Measurements from ENCODE around the gene FOXRED2. TPM values are rescaled to one million over a fixed set of nuclear protein-coding genes. Genes with fewer than 3 reads are reported as not detected.
"Not testable (repeated sequence)": the region's sequence is repeated elsewhere in the genome, so short reads cannot be mapped to it uniquely, and the experiment has no call there.

FOXRED2 gene
- total RNA-seq, result 11.3 TPM
- long read RNA-seq, partial matches to known transcripts, result 0 of 6 reads
- long read RNA-seq, other reads (novel, unspliced or antisense), result 5 of 6 reads

GRCh38 chr22:36506637-36507517, at the start of gene FOXRED2:
TSS of gene FOXRED2 (minus strand) at chr22:36507040. CDS start at chr22:36506422, 618 bp downstream.
- peak; percentile 90 for ATAC-seq
- intact Hi-C loops (cut with DNase I), result no loop called here
- DNase-seq (ENCODE audit: missing footprints), result peak; percentile 95

DNA sequence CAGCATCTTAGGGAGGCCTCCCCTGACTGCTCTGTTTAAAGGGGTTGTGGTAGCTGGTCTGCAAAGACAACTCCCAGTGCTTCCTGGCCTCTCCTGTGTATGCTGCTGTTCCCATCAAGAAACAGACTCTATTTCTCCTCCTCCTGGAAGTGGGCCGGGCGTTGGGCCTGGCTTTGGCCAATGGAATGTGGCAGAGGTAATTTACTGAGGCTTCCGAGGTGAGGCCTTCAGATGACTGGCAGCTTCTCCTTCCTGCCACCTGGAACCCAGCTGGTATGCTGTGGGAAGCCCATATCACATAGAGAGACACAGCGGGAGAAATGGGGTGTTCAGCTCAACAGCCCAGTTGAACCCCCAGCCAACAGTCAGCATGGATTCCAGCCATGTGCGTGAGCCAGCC, 47.3 kb upstream of the FOXRED2 start:
- ATAC-seq, result no peak
- DNase-seq (ENCODE audit: missing footprints), result no peak
- intact Hi-C loops (cut with DNase I), result no loop called here

DNA sequence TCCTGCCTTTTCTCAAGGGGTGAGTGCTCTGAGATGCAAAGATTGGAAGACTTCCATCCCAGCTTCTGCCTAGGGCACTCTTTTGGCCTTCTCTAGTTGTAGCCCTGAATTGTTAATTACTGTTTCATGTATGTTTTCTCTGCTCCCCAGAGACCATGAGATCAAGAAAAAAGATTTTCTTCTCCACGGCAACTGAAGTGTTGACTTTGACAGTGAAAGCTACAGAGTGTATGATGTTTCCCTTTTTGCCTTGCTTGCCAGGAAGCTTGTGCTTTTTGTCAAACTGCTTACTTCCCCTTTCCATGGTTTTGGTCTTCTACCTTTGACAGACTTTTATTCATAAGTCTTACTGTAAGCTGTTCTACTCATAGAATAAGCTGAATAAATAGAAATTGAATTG, 45.4 kb upstream of the FOXRED2 start:
- DNase-seq (ENCODE audit: missing footprints) (no peak), ATAC-seq (no peak)
- intact Hi-C loops (cut with DNase I), result no loop called here

GRCh38 chr22:36550701-36551495, 44.1 kb upstream of the FOXRED2 start:
- ATAC-seq (no peak), DNase-seq (ENCODE audit: missing footprints) (no peak)
- intact Hi-C loops (cut with DNase I), result no loop called here

DNA sequence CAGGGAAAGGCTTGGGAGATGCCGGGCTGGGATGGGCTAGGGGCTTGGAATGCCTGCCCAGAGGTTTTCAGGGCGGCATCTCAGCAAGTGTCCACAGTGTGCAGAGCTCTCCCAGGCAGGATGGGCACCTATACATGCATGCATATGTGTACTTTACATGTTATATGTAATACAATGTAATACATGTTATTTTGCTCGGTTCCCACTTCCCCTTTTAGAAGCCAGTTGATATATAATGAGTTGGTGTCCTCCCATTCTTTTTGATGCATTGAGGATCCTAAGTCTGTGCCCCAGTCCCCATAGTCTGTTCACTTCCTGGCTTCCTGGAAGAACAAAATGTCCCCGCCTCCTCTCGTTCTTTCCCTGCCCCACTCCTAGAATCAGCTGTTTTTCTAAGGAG, 42.2 kb upstream of the FOXRED2 start:
- ATAC-seq (no peak), DNase-seq (ENCODE audit: missing footprints) (no peak)
- intact Hi-C loops (cut with DNase I), result loop anchor here (5.0 kb wide), 1 partner anchor 208 kb away; no protein-coding TSS in a partner anchor

- DNase-seq (ENCODE audit: missing footprints) (no peak), ATAC-seq (peak; percentile 30)
- intact Hi-C loops (cut with DNase I), result loop anchor here (5.0 kb wide), 1 partner anchor 209 kb away; no protein-coding TSS in a partner anchor
Observed at GRCh38 chr22:36548606-36549005, 41.8 kb upstream of the FOXRED2 start.

GRCh38 chr22:36546932-36547331, 40.1 kb upstream of the FOXRED2 start:
- DNase-seq (ENCODE audit: missing footprints) (no peak), ATAC-seq (no peak)
- intact Hi-C loops (cut with DNase I), result loop anchor here (1.0 to 5.0 kb wide), 2 partner anchors 210 to 309 kb away; no protein-coding TSS in a partner anchor

DNA sequence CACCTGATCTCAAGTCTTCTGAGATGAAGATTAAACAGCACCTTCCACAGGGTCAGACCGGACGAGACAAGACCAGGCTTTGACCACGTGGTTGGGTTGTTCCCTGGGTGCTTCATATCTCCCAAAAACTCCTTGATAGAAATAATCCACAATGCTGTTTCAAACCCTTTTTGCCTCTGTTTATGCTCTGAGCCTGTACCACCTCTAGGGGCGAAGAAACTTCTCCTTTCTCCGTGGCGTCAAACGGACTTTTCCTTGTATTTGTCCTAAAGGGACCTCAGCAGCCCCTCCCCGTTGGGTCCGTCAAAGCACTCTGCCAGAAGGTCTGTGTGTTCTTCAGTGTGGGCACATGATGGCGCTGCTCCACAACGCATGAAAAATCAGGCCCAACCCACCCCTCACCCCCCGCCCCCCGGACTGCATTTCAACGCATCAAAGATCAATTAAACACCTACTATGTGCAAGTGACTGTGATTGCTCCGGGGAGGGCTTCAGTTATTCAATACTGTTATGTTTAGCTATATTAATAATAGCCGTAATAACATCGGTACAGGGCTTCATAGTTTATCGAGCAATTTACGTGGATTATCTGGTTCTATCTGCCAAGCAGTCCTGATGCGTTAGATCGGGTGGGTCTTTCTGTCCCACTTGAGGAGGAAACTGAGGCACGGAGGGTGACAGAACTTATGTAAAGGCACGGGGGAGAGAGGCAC, 39.4 kb upstream of the FOXRED2 start:
- intact Hi-C loops (cut with DNase I), result loop anchor here (1.0 to 5.0 kb wide), 2 partner anchors 211 to 310 kb away; no protein-coding TSS in a partner anchor
- no peak for DNase-seq (ENCODE audit: missing footprints)
- ATAC-seq, result peak; percentile 56

- ATAC-seq (no peak), DNase-seq (ENCODE audit: missing footprints) (no peak)
- intact Hi-C loops (cut with DNase I), result no loop called here
Observed at GRCh38 chr22:36544107-36544620, 37.3 kb upstream of the FOXRED2 start.

- DNase-seq (ENCODE audit: missing footprints) (no peak), ATAC-seq (no peak)
- intact Hi-C loops (cut with DNase I), result no loop called here
Observed at GRCh38 chr22:36541831-36542411, 35.1 kb upstream of the FOXRED2 start.

GRCh38 chr22:36540867-36541642, 34.2 kb upstream of the FOXRED2 start:
- intact Hi-C loops (cut with DNase I), result no loop called here
- DNase-seq (ENCODE audit: missing footprints), result no peak

DNA sequence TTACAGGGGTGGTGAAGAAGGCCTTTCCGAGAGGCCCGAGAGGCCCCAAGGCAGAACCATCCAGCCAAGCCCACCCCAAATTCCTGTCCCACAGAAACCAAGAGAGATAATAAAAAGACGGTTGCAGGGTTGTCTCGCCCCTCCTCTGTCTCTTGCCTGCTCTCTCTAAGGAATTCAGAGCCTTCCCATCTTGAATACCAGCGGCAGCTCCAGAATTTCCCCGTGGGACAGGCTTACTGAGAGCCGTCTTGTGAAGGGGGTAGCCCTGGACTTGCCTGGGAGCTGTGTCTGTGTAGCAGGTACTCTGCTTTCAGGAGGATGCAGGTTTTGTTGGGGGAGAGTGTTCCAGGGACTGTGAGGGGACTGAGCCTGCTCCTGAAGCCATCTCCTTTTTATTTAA, 31.7 kb upstream of the FOXRED2 start:
- intact Hi-C loops (cut with DNase I), result no loop called here
- DNase-seq (ENCODE audit: missing footprints) (no peak), ATAC-seq (no peak)

More at GRCh38 chr22:36540867-36541642, 34.2 kb upstream of the FOXRED2 start:
- no peak for ATAC-seq

- no peak for ATAC-seq
- intact Hi-C loops (cut with DNase I), result no loop called here
- no peak for DNase-seq (ENCODE audit: missing footprints)
Observed at GRCh38 chr22:36536717-36537116, 29.9 kb upstream of the FOXRED2 start.

DNA sequence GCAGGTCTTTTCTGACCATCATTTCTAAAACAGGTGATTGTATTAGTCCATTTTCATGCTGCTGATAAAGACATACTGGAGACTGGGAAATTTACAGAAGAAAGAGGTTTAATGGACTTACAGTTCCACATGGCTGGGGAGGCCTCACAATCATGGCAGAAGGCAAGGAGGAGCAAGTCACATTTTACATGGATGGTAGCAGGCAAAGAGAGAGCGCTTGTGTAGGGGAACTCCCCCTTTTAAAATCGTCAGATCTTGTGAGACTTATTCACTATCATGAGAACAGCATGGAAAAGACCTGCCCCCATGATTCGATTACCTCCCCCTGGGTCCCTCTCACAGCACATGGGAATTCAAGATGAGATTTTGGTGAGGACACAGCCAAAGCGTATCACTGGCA, 26.5 kb upstream of the FOXRED2 start:
- ATAC-seq; intact Hi-C loops (cut with DNase I): not testable (repeated sequence)

DNA sequence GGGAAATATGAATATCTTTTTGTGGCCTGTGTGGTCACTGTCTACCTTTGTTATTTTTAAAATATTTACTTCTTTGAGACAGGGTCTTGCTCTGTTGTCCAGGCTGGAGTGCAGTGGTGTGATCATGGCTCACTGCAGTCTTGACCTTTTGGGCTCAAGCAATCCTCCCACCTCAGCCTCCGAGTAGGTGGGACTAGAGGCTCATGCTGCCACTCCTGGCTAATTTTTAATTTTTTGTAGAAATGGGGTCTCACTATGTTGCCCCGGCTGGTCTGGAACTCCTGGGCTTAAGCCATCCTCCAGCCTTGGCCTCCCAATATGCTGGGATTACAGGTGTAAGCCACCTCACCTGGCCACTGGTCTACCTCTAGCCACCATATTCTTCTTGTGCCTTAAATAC, 25.6 kb upstream of the FOXRED2 start:
- no peak for DNase-seq (ENCODE audit: missing footprints)
- no peak for ATAC-seq

More for the DNA sequence above, 26.5 kb upstream of the FOXRED2 start:
- DNase-seq (ENCODE audit: missing footprints), result not testable (repeated sequence)

GRCh38 chr22:36528795-36529751, 22.2 kb upstream of the FOXRED2 start, which contains the start of gene EIF3D:
TSS of gene EIF3D (minus strand) at chr22:36529166. CDS start at chr22:36526121, 3,045 bp downstream.
- peak; percentile 96 for ATAC-seq
- intact Hi-C loops (cut with DNase I), result no loop called here

More for the DNA sequence above, 25.6 kb upstream of the FOXRED2 start:
- intact Hi-C loops (cut with DNase I), result no loop called here

More at GRCh38 chr22:36528795-36529751, 22.2 kb upstream of the FOXRED2 start, which contains the start of gene EIF3D:
- peak; percentile 99 for DNase-seq (ENCODE audit: missing footprints)

Data from Right ventricle myocardium inferior (tissue), 1 donor.